K562 treated with DMSO at 1 percent for 4 hours (cell line): ENCODE results near the gene ATXN7L2. TPM values are rescaled to one million over a fixed set of nuclear protein-coding genes. Genes with fewer than 3 reads are reported as not detected.

Source experiments
- total RNA-seq: library from RNA; unstranded; fragments of 300-600 nt; gene quantifications from 2 replicates; pipeline ENCODE4 v1.2.3, GENCODE V29; 2022; ENCODE audit not compliant: insufficient read depth

Gene ATXN7L2, protein sequence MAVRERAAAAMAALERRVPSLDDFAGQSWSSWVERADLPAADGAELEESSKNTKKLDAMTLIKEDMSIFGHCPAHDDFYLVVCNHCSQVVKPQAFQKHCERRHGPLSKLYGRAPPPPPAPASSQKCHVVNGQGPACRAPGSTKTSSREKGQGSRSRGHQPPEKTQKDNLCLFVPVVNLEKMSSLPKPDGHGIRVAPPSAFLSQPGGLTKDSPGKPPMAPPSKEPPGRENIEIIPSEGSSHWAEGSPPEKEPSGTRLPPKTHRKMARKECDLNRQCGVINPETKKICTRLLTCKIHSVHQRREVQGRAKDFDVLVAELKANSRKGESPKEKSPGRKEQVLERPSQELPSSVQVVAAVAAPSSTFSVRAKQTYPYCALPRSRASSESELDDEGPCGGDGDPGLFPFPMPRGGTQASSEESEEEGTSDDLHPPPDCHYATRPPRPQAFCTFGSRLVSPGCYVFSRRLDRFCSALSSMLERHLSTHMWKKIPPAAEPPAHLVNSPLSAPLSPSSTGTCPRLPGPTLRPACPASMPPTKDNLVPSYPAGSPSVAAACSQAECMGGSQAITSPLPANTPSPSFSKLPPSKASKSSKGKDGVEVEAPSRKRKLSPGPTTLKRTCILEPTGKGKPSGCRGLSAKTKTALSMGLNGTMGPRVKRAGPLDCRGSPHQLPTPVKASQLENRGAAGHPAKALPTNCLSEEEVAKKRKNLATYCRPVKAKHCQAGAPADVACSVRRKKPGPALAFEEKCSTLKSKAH
- 6.5 and 7.9 TPM in 2 replicates for total RNA-seq

DNA sequence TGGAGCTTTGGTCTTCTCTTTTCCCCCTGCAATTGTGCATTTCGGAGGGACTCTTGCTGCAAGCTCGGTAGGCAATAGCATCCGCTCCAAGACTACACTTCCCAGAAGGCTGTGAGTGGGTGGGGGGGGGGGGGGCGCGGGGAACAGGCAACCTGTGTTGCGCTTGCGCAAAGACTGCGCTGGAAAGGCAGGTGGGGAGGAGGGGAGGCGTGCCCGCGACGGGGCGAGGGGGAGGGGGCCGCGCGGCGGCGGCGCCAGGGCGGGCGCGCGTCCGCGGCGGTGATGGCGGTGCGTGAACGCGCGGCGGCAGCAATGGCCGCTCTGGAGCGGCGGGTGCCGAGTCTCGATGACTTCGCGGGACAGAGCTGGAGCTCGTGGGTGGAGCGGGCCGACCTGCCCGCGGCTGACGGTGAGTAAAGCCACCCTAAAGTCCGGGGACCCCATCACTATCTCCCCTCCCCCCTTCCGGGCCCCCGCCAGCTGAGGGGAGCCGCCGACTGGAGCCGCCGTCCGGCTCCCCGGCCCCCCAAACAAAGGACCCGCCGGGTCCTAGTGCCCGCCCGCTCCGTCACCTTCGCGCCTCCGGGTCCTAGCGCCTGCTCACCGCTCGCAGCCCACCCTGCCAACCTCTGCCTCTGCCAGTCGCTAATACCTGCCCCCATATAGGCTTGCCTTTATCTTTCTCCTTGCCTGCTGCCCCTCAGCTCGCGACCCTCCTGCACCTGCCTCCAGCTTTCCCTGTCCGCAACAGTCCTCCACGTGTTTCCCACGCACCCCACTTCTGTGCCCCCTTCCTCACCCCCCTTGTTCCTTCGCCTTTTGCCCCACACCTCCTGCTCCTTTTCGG, at the start of gene ATXN7L2:
Gene ATXN7L2 (plus strand): TSS at position 234 of the 847 bp plus-strand sequence. CDS start 49 bp downstream, at position 283.

DNA sequence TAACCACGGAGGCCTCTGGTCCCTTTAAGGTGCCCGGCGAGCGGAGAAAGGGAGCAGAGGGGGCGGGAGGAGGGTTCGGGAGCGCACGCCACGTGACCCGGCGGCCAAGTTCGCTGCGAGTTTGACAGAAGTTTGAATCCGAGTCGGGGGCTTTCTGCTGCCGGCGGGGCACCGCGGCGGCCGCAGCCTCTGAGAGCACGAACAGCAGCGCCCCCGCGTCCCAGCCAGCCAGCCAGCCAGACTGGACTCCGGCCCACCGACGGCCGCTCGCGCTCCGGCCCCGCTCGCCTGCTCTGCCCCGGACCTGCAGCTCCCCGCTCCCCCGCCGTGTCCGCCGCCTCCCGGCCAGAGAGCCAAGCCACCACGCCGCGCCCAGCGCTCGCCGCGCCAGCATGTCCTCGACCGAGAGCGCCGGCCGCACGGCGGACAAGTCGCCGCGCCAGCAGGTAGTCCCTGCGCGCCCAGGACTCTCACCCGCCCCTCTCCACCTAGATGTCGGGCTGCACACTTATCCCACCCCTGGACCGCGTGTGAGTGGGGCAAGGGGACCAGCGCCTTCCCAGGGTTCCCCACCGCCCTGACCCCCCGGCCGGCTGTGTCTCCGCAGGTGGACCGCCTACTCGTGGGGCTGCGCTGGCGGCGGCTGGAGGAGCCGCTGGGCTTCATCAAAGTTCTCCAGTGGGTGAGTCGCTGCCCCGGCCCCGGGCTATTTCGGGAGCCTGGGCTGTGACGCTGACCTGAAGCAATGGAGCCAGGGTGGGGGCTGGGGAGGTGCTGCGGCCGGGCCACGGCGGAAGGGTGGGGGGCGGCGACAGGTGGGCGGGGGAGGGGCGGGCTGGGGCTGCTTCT, 17.0 kb upstream of the ATXN7L2 start, which contains the start of gene SYPL2:
Gene SYPL2 (plus strand): TSS at position 95 of the 849 bp plus-strand sequence. CDS start 298 bp downstream, at position 393.

DNA sequence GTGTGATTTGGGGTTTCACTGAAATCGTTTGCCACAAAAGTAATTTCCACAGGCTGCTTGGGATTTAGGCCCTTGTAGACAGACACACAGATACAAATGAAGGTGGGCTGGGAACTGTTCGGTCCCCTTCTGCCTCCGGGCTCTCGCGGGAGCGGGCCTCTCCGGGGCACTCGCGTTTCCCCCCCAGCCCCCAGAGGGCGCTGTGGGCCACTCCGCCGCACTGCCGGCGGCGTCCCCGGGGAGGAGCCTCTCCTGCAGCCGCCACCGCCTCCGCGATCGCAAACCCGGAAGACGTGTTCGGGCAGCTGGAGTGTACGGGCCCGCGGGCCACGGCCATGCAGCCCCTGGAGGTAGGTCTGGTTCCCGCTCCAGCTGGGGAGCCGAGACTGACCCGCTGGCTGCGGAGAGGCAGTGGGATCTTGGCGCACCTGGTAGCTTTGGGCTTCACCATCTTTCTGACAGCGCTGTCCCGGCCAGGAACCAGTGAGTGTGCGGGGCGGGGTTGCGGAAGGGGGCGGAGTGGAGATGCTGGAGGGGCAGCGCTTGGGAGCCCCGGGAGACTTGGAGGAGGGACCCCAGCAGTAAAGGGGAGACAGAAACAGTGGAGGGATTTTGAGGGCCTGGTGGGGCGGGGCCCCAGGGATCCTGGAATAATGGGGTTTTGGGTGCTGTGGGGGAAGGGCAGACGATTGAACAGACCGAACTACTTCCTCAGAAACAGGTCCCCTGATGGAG, 10.3 kb downstream of the ATXN7L2 start, which contains the start of gene CYB561D1:
Gene CYB561D1 (plus strand): TSS at position 290 of the 735 bp plus-strand sequence. CDS start 46 bp downstream, at position 336.

GRCh38 chr1:109509176-109510134, 25.8 kb downstream of the ATXN7L2 start, which contains the start of gene AMIGO1:
AMIGO1 (minus strand) TSS chr1:109509727; CDS start chr1:109508912, 815 bp downstream.

DNA sequence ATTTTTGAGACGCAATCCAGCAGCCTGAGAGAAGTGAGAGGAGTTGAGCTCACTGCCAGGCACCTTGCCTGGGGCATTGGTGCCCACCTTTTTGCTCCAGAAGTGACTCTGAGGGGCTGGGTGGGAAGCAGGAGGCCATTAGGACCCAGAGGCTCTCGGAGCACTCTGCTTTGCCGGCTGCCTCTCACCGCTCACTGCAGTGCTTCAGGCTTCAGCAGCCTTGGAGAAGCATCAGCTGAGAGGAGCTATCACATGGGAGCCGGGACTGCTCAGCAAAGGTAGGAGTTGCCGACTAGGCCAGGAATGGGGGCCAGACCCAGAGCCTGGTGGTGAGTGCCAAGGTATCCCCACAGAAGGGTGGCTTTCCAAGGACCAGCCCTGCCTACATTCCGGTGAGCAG, 56.0 kb downstream of the ATXN7L2 start, which contains the start of gene GPR61:
Gene GPR61 (plus strand): TSS at position 197 of the 400 bp plus-strand sequence. CDS start 3,151 bp downstream, outside the sequence.

Other genes starting within 250 kb of the ATXN7L2 start
- 10.0 and 16.0 TPM in 2 replicates for gene CELSR2, start 234.4 kb upstream of the ATXN7L2 start, total RNA-seq
- gene PSRC1, start 200.8 kb upstream of the ATXN7L2 start, total RNA-seq = 33.5 and 38.2 TPM in 2 replicates
- not detected in 2 replicates for gene MYBPHL, start 176.9 kb upstream of the ATXN7L2 start, total RNA-seq
- 45.5 and 67.0 TPM in 2 replicates for gene SORT1, start 86.0 kb upstream of the ATXN7L2 start, total RNA-seq
- 105 and 107 TPM in 2 replicates for gene PSMA5, start 57.5 kb upstream of the ATXN7L2 start, total RNA-seq
- gene SYPL2, start 17.4 kb upstream of the ATXN7L2 start, total RNA-seq = not detected in 2 replicates
- gene CYB561D1, start 10.2 kb downstream of the ATXN7L2 start, total RNA-seq = 6.7 and 6.8 TPM in 2 replicates
- gene AMIGO1, start 25.8 kb downstream of the ATXN7L2 start, total RNA-seq = 0.22 and 0.25 TPM in 2 replicates
- gene GPR61, start 56.0 kb downstream of the ATXN7L2 start, total RNA-seq = not detected in 2 replicates
- gene GNAI3, start 64.7 kb downstream of the ATXN7L2 start, total RNA-seq = 4.7 and 5.1 TPM in 2 replicates
- not detected in 2 replicates for gene GNAT2, start 135.7 kb downstream of the ATXN7L2 start, total RNA-seq
- gene AMPD2, start 135.9 kb downstream of the ATXN7L2 start, total RNA-seq = 46.3 and 52.2 TPM in 2 replicates
- 28.7 and 29.7 TPM in 2 replicates for gene GSTM4, start 172.2 kb downstream of the ATXN7L2 start, total RNA-seq
- 10.7 and 13.3 TPM in 2 replicates for gene GSTM2, start 184.2 kb downstream of the ATXN7L2 start, total RNA-seq
- gene GSTM1, start 203.9 kb downstream of the ATXN7L2 start, total RNA-seq = not detected in 2 replicates
- not detected in 2 replicates for gene GSTM5, start 228.3 kb downstream of the ATXN7L2 start, total RNA-seq